HG03342 (cell line): ENCODE measurements around the gene ASIC5.
A peak's percentile ranks its signal among the peaks of the same experiment; 100 is the strongest.

Experiments used
- ATAC-seq: cut with Tn5 transposase; IDR thresholded peaks from one replicate; pipeline ENCODE4 v1.9.1; 2021; ENCODE audit warnings: mild to moderate bottlenecking, moderate library complexity; ENCODE audit not compliant: unreplicated experiment

Gene ASIC5

DNA sequence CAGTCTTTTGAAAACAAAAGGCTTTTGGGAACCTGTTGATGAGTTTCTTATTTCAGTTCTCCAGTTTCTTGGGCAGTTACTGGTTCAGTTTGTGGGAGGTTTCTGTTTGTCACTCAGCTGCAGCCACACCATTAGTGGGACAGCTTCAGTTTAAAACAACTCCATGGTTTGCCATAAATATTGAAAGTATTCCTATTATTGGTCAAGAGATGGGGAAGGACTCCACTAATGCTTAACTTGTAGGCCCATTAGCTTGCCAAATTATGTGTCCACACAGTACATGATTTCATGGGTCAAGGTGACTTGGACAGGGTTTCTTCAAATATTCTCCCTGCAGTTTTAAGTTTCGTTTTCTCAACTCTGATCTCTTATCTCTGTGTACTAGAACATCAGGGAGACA, 15.5 kb upstream of the ASIC5 start:
- peak; percentile 69 for ATAC-seq

DNA sequence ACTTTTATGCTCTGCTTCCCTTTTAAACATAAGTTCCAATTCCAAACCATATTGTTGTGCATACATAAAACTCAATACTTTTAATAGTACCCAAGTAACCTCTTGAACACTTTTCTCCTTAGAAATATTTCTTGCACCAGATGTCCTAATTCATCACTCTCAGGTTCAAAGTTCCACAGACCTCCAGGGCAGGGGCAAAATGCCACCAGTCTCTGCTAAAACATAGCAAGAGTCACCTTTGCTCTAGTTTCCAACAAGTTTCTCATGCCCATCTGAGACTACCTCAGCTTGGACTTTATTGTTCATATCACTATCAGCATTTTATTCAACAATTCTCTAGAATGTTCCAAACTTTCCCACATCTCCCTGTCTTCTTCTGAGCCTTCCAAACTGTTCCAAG, 13.7 kb upstream of the ASIC5 start:
- no peak for ATAC-seq

DNA sequence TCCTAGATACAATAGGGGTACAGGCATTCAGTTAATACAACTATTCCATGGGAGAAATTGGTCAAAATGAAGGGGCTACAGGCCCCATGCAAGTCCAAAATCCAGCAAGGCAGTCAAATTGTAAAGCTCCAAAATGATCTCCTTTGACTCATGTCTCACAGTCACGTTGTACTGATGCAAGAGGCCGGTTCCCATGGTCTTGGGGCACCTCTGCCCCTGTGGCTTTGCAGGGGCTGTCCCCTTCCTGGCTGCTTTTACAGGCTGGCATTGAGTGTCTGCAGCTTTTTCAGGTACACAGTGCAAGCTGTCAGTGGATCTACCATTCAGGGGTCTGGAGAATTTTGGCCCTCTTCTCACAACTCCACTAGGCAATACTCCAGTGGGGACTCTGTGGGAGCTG, 12.5 kb upstream of the ASIC5 start:
- ATAC-seq: no peak

DNA sequence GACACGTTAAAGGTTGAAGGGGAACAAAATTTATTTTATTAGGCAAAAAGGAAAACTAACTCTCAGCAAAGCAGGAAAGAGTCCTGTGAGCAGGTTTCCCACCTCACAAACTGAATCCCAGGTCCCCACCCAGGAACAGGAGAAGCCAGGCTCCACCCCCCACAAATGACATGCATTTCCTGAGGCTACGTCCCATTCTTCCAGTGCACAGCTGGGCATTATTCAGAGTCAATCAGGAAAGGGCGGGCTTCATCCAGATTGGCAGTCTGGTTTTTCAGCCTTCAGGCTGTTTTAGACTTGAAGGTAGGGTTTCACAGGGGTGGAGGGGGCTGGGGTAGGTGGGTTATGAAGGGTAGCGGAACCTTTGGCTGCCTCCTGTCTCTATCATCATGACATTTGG, 11.9 kb upstream of the ASIC5 start:
- ATAC-seq: no peak

DNA sequence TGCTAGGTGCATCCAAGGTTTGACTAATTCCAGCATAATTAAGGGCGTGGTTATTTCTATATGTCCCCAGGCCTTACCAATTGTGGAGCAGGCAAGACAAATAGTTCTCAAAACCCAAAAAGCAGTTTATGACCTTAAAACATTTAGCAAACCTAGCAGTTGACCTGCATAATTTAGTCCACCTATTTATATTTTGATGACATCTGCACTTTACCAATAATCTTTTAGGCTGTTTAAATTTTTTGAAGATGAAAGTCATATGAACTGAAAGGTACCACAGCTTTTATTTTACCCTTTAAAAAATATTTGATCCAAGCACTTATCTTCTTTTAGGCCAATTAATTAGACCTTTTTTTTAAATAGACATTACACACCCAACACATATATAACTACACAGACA, 9.8 kb upstream of the ASIC5 start:
- no peak for ATAC-seq

DNA sequence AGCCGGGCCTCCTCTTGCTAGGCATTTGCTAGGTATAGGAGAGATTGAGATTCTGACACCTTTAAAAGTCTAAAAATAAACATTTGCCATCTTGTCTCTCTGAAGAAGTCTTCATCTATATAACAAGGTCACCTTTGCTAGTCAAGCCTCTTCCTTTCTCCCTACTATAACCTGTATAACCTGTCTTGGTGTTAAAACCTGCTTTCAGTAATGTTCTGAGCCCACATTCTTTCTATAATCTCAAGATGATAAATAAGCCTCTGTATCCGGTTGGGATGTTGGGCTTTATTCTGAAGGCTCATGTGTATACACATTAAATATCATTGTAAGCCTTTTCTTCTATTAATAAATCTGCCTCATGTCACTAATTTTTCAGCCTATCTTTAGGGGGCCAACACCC, 10.2 kb downstream of the ASIC5 start:
- ATAC-seq: no peak

DNA sequence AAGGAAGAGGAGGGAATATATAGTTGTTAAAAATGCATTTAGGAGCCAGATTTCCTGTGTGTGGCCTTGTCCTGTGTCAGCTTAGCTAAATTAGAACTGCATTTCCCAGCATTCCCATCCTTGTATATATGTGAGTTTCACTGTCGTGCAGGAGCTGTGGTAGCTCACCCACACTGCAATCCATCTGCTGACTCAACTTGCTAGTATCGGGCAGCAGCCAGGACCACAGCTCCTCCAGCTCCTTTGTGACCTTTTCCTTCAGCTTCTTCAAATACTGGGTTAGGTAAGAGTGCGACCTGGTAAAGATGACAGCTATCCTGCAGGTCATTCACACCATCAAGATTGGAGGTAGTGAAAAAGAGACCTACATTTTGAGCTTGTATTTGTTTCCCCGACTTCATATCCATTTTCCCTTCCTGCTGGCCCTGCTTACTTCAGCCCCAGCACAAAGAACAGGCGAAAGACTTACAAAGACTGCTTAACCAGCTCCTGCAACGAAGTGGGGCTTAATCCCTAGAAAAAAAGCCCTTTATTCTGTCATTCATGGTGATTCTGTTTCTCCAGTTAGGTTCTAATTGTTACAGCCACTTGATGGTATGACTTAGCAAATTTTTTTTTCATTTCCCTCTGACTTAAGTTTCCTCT, 11.4 kb downstream of the ASIC5 start:
- no peak for ATAC-seq

DNA sequence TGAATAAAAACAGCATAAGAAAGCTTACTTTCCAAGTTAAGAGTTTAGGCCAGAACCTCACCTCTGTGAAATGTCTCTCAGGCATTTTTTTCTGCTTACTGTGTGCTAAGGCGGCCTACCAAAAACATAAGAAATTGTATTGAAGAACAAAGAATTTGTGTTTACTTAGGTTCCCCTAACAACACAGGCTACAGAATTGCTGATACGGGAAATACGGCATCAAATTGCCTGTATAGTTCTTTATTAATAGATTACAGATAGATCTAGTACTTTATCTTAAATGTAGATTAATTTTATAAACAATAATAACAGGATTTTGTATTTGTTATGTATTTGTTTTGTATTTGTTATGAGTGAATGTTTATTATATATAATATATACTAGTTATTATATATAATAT, 12.9 kb downstream of the ASIC5 start:
- ATAC-seq: no peak

DNA sequence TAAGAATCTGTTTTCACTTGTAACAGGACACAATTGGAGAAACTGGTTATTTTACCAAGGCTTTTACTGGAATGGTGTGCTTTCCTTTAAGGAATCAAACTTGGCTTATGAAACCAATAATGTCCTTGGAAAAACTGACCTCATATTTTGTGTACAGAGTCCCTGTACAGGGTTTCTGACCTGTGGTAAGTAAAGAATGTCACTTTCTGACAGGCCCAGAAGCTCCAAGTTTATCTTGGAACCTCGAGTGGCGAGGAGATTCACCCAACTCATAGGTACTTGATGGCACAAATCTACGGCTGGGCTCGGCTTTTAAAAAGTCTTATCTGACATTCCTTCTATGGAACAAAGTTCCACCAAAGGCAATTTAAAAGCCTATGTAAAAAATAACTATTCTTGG, 17.0 kb downstream of the ASIC5 start:
- no peak for ATAC-seq

DNA sequence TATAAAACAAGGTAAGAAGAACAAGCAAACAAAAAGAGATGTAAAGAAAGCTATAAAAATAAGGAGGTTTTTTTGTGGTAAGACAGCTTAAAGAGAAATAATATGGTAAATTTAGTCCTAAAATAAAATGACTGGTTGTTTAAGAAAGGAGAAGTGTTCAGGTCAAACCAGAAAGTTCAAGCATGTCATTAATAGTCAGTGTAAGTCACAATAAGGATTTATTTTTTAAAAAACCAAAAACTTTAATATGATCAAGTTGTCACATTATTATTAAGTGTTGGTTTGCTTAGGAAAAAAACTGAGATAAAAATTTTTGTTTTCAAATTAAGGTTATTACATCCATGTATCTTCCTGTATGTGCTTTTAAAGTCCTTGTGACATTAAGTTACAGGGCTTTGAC, 19.1 kb downstream of the ASIC5 start:
- ATAC-seq: no peak

DNA sequence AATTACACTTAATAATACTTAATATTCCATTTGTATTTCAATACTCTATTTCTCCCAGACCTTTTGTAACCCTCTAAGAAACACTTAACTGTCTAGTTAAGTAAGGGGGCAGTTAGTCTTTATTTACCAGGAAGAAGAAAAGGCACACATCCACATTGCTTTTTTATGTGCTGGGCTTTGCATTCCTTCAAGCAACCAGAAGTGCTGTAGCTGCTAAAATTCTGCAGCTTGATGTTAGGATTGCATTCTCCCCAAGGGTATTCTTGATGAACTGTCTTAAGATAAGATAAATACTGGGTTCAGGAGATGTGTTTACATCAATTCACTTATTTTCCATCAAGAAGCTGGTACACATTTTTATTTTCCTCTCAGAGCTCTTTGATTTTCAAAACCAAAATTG, 24.0 kb downstream of the ASIC5 start:
- no peak for ATAC-seq

DNA sequence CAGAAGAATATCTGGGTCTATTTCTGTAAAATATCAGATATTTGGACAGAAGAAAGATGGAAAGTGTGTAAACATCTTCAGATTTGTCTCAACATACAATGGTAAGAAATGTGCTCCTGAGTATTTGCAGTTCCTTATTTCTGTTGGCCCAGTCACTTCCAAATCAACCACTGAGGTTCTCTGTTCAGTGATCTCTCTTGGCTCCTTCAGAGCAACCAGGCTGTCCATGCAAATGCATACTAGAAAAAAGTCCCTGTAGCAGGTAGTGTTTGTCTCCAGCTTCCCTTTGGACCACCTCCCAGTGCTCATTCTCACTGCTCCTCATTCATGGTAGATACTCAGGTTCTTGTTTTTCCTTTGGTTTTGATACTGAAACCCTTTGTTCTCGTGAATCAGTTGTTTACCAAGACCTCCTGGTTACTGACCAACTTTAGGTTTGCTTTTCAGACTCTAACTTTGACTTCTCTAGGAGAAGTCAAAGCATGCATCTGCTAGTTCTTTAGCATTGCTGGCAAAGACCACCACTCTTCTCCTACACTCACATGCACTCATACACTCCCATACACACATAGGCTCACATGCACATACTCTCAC, 28.8 kb downstream of the ASIC5 start:
- ATAC-seq: peak; percentile 71

DNA sequence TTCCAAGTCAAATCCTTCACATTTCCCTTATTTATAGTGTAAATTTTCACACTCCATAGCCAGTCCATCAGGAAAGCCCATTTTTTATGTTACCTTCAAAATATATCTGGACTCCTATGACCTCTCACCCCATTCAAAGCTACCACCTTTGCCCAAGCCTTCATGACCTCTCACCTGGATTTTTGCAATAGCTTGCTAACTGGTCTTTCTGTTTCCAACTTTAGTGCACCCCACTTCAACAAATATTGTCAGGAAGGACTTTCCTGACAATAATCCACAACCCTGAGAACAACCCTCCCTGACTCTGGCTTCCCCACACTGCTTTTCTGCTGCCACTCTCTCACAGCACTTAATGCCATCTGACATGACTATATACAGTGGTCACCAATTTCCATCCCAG, 33.4 kb downstream of the ASIC5 start:
- ATAC-seq: no peak

DNA sequence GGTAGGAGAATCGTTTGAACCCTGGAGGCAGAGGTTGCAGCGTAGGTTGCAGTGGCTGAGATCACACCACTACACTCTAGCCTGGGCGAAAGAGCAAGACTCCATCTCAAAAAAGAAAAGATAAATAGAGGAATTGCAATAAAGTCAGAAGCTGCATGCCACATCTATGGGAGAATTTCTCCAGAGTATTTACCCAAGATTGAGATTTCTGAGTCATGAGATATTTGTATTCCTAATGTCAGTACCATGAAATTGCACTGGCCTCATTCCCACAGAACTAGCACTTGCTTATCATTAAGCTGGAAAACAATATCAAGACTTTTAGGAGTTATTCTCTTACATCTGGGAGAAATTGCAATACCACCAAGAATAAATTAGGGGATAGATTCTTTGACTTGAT, 37.4 kb downstream of the ASIC5 start:
- ATAC-seq: no peak

DNA sequence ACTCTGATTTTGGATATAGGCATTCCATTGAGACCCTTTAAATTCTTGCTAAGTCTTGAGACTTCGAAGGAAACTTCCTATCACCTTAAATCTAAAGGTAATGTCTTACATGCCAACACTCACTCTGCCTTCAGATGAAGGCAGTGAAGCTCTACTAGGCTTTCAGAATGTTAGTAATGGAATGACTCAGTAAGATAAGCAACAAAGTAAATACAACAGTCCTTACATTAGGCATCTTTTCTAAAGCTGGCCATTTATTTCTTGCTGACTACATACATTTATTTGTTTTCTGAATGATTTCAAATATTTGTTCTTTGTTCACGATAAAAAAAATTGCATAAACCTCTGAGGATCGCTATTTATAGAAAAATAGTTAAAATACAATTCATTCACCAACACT, 43.5 kb downstream of the ASIC5 start:
- ATAC-seq: no peak

DNA sequence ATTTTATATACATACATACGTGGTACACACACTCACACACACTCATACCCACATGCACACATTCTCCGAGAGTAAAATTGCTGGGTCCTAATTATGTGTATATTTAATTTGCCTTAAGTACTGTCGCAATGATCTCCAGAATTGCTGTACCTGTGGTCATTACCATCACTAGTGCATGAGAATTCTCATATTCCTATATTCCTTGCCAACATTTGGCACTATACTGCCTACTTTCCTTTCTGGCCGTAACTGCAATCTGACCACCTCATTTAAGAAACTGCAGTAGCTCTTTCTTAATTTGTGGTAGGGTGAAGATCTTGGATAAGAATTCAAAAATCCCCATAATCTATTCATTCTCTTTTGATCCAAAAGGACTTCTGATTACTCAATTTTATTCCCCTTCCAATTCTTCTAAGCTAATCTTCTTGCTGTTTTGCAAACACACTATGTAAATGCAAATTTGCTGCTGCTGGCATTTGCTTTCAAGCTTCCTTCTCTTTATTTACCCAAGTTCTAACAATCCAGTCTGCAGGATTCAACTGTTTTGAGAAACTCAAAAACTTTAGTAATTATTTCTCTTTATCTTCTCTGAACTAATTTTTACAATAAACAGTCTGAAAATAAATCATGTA, 45.1 kb downstream of the ASIC5 start:
- no peak for ATAC-seq

DNA sequence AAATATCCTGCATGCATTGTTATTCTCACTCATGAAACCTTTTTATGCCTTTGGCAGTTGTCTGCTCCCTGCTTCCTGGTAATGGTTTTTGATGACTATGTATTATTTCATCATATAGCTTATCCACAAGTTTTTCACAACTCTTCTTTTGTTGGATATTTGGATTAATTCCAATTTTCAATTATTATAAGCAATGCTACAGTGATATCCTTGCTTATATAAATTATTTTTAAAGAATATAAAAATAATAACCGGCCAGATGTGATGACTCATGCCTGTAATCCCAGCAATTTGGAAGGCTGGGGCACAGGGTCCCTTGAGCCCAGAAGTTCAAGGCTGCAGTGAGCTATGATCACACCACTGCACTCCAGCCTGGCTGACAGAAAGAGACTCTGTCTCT, 47.0 kb downstream of the ASIC5 start:
- no peak for ATAC-seq

DNA sequence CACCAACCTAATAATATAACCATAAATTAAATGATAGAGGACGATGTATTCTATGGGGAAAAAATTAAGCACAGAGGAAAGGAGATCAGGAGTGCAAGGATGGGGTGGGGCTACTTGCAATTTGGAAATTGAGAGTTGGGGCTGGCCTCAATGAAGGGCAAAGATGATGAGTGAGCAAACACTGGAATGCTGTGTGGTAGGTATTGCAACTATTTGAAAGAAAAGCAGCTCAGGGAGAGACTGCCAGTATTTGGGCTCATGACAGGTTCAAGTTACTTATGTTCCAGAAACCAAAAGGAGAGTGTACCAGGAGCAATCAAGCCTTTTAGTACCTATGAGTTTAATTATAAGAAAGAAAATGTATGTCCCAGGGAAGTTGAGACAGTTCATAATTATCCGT, 47.4 kb downstream of the ASIC5 start:
- no peak for ATAC-seq

DNA sequence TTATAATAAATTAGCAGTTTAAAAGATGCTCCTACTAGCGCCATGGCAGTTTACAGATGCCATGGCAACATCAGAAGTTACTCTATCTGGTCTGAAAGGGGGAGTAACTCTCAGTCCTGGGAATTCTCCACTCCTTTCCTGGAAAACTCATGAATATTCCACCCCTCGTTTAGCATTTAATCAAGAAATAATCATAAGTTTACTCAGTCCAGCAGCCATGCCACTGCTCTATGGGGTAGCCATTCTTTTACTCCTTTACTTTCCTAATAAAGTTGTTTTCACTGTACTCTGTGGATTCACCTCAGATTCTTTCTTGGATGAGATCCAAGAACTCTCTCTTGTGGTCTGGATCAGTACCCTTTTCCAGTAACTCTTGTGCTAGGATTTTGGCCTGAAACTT, 55.0 kb downstream of the ASIC5 start:
- ATAC-seq: no peak

DNA sequence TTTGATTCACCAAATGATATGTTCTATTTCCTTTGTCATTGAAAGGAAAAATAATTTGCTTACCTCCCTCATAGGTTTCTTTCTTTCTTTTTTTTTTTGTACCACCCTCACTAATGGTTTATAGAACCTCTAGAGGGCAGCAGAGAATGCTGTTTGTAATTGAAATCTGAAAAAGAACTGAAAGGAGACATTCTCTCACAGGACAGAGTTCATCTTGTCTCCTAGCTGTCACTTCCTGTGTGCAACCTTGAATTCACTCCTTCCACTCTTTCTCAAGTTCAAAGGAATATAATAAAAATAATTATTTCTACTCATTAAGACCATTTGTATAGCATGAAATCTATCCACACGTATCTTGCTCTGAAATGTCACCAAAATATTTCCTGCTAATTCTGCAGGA, 56.2 kb downstream of the ASIC5 start:
- peak; percentile 99 for ATAC-seq

DNA sequence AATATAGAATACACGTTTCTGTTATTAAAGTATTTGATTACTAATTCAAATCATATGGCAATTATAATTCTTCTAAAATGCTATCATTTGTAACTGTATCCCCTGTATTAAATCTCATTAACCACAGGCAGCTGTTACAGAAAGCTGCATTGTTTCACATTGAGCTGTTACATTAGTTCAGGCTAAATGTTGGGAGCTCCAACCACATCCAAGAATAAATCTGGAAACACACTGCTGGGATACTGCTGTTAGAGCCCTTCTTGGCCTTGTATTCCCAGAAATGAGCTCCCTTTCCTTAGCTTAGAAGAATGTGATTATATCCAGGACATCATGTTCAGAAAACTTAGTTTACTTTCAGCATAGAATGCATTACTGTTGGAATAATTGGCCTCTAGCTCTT, 59.1 kb downstream of the ASIC5 start:
- ATAC-seq: no peak

DNA sequence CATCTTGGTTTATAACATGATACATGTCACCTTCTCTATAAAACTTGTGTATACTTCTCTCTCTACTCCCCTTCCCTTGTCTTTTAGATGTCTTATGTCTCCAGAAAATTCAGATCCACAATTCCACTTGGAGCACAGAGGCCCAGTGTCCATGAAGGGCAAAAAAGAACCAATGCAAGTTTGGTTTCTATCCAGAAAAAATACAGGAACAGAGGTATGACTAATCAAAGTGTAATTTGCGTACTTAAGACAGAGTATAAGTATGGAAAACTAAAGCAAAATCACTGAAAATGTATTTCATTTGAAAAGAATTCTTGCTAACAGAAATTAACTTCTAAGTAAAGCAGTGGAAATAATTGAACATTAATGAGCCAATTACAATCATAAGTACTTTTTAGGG, 61.1 kb downstream of the ASIC5 start:
- ATAC-seq: no peak
